HEK293 (cell line): ENCODE results near the gene DCC.

ENCODE experiments used
- ZNF121 ChIP-seq: fragments of 450-650 bp; formaldehyde crosslinking; IDR thresholded peaks from 2 replicates; pipeline ENCODE4 v1.5.1; 2016; ENCODE audit warnings: missing biosample characterization, missing genetic modification characterization
- ZNF510 ChIP-seq: fragments of 450-650 bp; formaldehyde crosslinking; IDR thresholded peaks from 2 replicates; pipeline ENCODE4 v1.5.1; 2018; ENCODE audit warnings: mild to moderate bottlenecking, missing genetic modification characterization, missing biosample characterization; ENCODE audit not compliant: insufficient replicate concordance
- ZNF658 ChIP-seq: fragments of 450-650 bp; formaldehyde crosslinking; IDR thresholded peaks from 2 replicates; pipeline ENCODE4; 2016; ENCODE audit warnings: missing biosample characterization, missing genetic modification characterization
- TF ChIP-seq, protein P1 (sequence below): fragments of 450-650 bp; formaldehyde crosslinking; IDR thresholded peaks from 2 replicates; pipeline ENCODE4 v1.5.1; 2016; ENCODE audit warnings: missing biosample characterization, missing genetic modification characterization
- TF ChIP-seq, protein P2 (sequence below): fragments of 450-650 bp; formaldehyde crosslinking; IDR thresholded peaks from 2 replicates; pipeline ENCODE4 v1.5.0; 2017; ENCODE audit warnings: missing biosample characterization, missing genetic modification characterization, borderline replicate concordance

DNA sequence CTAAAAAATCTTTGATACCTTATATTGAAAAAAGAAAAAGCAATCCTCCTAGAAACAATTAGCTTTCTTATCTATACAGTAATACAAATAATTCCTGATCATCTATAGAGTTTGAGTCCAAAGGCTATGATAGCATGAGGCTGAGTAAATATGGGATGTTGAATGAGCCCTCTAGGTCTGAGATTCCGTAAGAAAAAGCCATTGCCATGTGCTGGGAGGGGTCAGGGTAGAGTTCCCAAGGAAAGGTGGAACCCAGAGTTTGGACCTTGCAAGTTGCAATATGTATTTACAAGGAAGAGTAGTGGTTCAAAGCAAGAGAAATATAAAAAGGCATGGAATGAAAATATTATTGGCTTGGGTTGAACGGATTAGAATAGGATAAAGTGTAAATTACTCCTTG, 178.1 kb downstream of the DCC start:
- no peak for TF ChIP-seq ZNF658 (tag by site-specific recombination)
- TF ChIP-seq, protein P1, sequence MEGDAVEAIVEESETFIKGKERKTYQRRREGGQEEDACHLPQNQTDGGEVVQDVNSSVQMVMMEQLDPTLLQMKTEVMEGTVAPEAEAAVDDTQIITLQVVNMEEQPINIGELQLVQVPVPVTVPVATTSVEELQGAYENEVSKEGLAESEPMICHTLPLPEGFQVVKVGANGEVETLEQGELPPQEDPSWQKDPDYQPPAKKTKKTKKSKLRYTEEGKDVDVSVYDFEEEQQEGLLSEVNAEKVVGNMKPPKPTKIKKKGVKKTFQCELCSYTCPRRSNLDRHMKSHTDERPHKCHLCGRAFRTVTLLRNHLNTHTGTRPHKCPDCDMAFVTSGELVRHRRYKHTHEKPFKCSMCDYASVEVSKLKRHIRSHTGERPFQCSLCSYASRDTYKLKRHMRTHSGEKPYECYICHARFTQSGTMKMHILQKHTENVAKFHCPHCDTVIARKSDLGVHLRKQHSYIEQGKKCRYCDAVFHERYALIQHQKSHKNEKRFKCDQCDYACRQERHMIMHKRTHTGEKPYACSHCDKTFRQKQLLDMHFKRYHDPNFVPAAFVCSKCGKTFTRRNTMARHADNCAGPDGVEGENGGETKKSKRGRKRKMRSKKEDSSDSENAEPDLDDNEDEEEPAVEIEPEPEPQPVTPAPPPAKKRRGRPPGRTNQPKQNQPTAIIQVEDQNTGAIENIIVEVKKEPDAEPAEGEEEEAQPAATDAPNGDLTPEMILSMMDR (tag by site-specific recombination): no peak
- no peak for TF ChIP-seq ZNF121 (tag by site-specific recombination)
- TF ChIP-seq ZNF510 (tag by site-specific recombination): no peak
- TF ChIP-seq, protein P2, sequence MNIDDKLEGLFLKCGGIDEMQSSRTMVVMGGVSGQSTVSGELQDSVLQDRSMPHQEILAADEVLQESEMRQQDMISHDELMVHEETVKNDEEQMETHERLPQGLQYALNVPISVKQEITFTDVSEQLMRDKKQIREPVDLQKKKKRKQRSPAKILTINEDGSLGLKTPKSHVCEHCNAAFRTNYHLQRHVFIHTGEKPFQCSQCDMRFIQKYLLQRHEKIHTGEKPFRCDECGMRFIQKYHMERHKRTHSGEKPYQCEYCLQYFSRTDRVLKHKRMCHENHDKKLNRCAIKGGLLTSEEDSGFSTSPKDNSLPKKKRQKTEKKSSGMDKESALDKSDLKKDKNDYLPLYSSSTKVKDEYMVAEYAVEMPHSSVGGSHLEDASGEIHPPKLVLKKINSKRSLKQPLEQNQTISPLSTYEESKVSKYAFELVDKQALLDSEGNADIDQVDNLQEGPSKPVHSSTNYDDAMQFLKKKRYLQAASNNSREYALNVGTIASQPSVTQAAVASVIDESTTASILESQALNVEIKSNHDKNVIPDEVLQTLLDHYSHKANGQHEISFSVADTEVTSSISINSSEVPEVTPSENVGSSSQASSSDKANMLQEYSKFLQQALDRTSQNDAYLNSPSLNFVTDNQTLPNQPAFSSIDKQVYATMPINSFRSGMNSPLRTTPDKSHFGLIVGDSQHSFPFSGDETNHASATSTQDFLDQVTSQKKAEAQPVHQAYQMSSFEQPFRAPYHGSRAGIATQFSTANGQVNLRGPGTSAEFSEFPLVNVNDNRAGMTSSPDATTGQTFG: no peak
